Brain microvascular endothelial cell (primary cell): ENCODE measurements around the gene TEDDM1.
A peak's percentile ranks its signal among the peaks of the same experiment; 100 is the strongest.
"Not testable (repeated sequence)": the region's sequence is repeated elsewhere in the genome, so short reads cannot be mapped to it uniquely, and the experiment has no call there.

Experiments
- DNase-seq: peaks from one replicate; pipeline ENCODE4 v3.0.0-alpha.2; 2020
- H3K27ac ChIP-seq: fragments of 250-450 bp; sonication (Bioruptor Pico); 2 replicates; pipeline ENCODE4 v1.5.1; 2020; ENCODE audit warnings: mild to moderate bottlenecking, moderate library complexity
- H3K27me3 ChIP-seq: fragments of 250-450 bp; sonication (Bioruptor Pico); replicated peaks from 2 replicates; pipeline ENCODE4 v1.5.1; 2020; ENCODE audit warnings: mild to moderate bottlenecking
- H3K36me3 ChIP-seq: fragments of 250-450 bp; sonication (Bioruptor Pico); replicated peaks from 2 replicates; pipeline ENCODE4 v1.5.1; 2020; ENCODE audit warnings: mild to moderate bottlenecking
- H3K4me3 ChIP-seq: 2 replicates; pipeline ENCODE4 v1.5.1; 2011; ENCODE audit warnings: low read depth, mild to moderate bottlenecking, control low read depth, low read length, moderate library complexity
- CTCF ChIP-seq: IDR thresholded peaks from 2 replicates; pipeline ENCODE4 v1.5.1; 2011; ENCODE audit warnings: low read depth, mild to moderate bottlenecking, moderate library complexity, low read length, control low read depth, inconsistent platforms; ENCODE audit errors: missing control alignments
- in situ Hi-C: cut with HindIII; loops from 2 replicates; pipeline ENCODE4 v1.10.0; 2017; ENCODE audit warnings: low sequenced_read_pairs, low pct_ligation_motif_present

TEDDM1 gene

GRCh38 chr1:182400567-182400966, at the start of gene TEDDM1:
Gene TEDDM1, minus strand, starts transcription at chr1:182400667. Its CDS starts 182 bp downstream, at chr1:182400485.
- DNase-seq = no peak
- no peak for TF ChIP-seq CTCF
- in situ Hi-C loops = no loop called here
- Histone ChIP-seq H3K36me3 (no peaks in the 10 kb centered on the region), H3K27me3 (no peaks in the 10 kb centered on the region), H3K4me3 (no peak within 1 kb of the TSS), H3K27ac (no peak within 1 kb of the TSS)

- Histone ChIP-seq H3K27ac (no peak within 1 kb of the TSS), H3K36me3 (no peaks in the 10 kb centered on the region), H3K4me3 (no peak within 1 kb of the TSS), H3K27me3 (no peaks in the 10 kb centered on the region)
- in situ Hi-C loops = no loop called here
- no peak for TF ChIP-seq CTCF
- DNase-seq = no peak
Observed at GRCh38 chr1:182450087-182450486, 49.6 kb upstream of the TEDDM1 start, which contains the start of gene RGSL1. Gene RGSL1, plus strand, starts transcription at chr1:182450146. Its CDS starts 20 bp downstream, at chr1:182450166.

GRCh38 chr1:182447660-182448059, 47.2 kb upstream of the TEDDM1 start:
- Histone ChIP-seq H3K36me3 (no peaks in the 10 kb centered on the region), H3K27me3 (no peaks in the 10 kb centered on the region), H3K27ac (no peak overlapping the region), H3K4me3 (no peak overlapping the region)
- in situ Hi-C loops = no loop called here
- DNase-seq = no peak
- no peak for TF ChIP-seq CTCF

GRCh38 chr1:182447124-182447523, 46.7 kb upstream of the TEDDM1 start:
- DNase-seq, H3K27me3 ChIP-seq, H3K27ac ChIP-seq, H3K36me3 ChIP-seq, in situ Hi-C loops, H3K4me3 ChIP-seq: not testable (repeated sequence)

GRCh38 chr1:182446033-182446669, 45.7 kb upstream of the TEDDM1 start:
- no peak overlapping the region for H3K4me3 ChIP-seq
- peak; percentile 34 for DNase-seq
- H3K27ac ChIP-seq = no peak overlapping the region

GRCh38 chr1:182444497-182444896, 44.0 kb upstream of the TEDDM1 start:
- H3K36me3 ChIP-seq = no peaks in the 10 kb centered on the region
- H3K27me3 ChIP-seq = no peaks in the 10 kb centered on the region
- in situ Hi-C loops = no loop called here
- DNase-seq = no peak
- no peak for TF ChIP-seq CTCF
- H3K27ac ChIP-seq = no peak overlapping the region
- H3K4me3 ChIP-seq = no peak overlapping the region

More at GRCh38 chr1:182446033-182446669, 45.7 kb upstream of the TEDDM1 start:
- Histone ChIP-seq H3K27me3 (no peaks in the 10 kb centered on the region), H3K36me3 (no peaks in the 10 kb centered on the region)
- TF ChIP-seq CTCF = peak; percentile 67
- in situ Hi-C loops = no loop called here
